A673 (cell line): ENCODE measurements around the gene R3HDM1. TPM values are rescaled to one million over a fixed set of nuclear protein-coding genes. Genes with fewer than 3 reads are reported as not detected.

Experiments used
- BruUV-seq: library from RNA; stranded (reverse); fragments of 400-500 nt; replicated peaks from 2 replicates; lab custom pipeline; 2021; lab: Mats Ljungman, UMichigan
- CTCF ChIA-PET: fragments of 300-600 bp; sonication (Branson Sonifier 250); formaldehyde crosslinking; loops from one replicate; lab custom pipeline; 2022; ENCODE audit warnings: antibody characterized with exemption; lab: Charles Lee
- POLR2A ChIA-PET: fragments of 300-600 bp; sonication (Branson Sonifier 250); formaldehyde crosslinking; loops from one replicate; lab custom pipeline; 2022; ENCODE audit warnings: antibody characterized with exemption; ENCODE audit not compliant: low non-redundant PET; lab: Charles Lee
- DNase-seq: peaks from one replicate; pipeline ENCODE4 v3.0.0-alpha.2; 2015; ENCODE audit warnings: low spot score
- H3K27ac ChIP-seq: fragments of 200-600 bp; sonication (generic); 2 replicates; pipeline ENCODE4 v1.5.1; 2016; ENCODE audit warnings: mixed run types, low read depth, mild to moderate bottlenecking, mixed read lengths, antibody characterized with exemption, low read length; ENCODE audit not compliant: poor library complexity, severe bottlenecking
- H3K27me3 ChIP-seq: fragments of 200-600 bp; sonication (generic); replicated peaks from 2 replicates; pipeline ENCODE4 v1.6.1; 2017; ENCODE audit warnings: mixed run types, low read depth, mild to moderate bottlenecking, mixed read lengths, antibody characterized with exemption, low read length; ENCODE audit not compliant: insufficient read depth, poor library complexity
- H3K36me3 ChIP-seq: fragments of 200-600 bp; sonication (generic); 2 replicates; pipeline ENCODE4 v1.6.1; 2016; ENCODE audit warnings: mixed run types, mild to moderate bottlenecking, mixed read lengths, antibody characterized with exemption, low read length; ENCODE audit not compliant: insufficient read depth, poor library complexity, severe bottlenecking
- H3K4me1 ChIP-seq: fragments of 200-600 bp; sonication (generic); 2 replicates; pipeline ENCODE4 v1.6.1; 2017; ENCODE audit warnings: mixed run types, mild to moderate bottlenecking, mixed read lengths, antibody characterized with exemption, low read length; ENCODE audit not compliant: insufficient read depth, poor library complexity, severe bottlenecking
- H3K4me3 ChIP-seq: fragments of 200-600 bp; sonication (generic); 2 replicates; pipeline ENCODE4 v1.5.1; 2016; ENCODE audit warnings: low read depth, mixed run types, mild to moderate bottlenecking, mixed read lengths, low read length; ENCODE audit not compliant: poor library complexity, severe bottlenecking
- H3K9me3 ChIP-seq: fragments of 200-600 bp; sonication (generic); 2 replicates; pipeline ENCODE4 v1.6.1; 2016; ENCODE audit warnings: mixed run types, low read depth, mild to moderate bottlenecking, mixed read lengths, antibody characterized with exemption, low read length; ENCODE audit not compliant: poor library complexity, severe bottlenecking
- EZH2 ChIP-seq: fragments of 200-600 bp; sonication (generic); IDR thresholded peaks from 2 replicates; pipeline ENCODE4 v1.6.1; 2017; ENCODE audit warnings: borderline replicate concordance, low read depth, mild to moderate bottlenecking, mixed read lengths, antibody characterized with exemption, low read length; ENCODE audit not compliant: poor library complexity, severe bottlenecking
- intact Hi-C: fragments of 100-400 bp; cut with micrococcal nuclease; formaldehyde crosslinking; loops from one replicate; pipeline ENCODE4 v1.10.0; 2022; ENCODE audit not compliant: unreplicated experiment
- total RNA-seq: library from RNA; stranded (reverse); gene quantifications from 2 replicates; pipeline ENCODE4 v1.2.3, GENCODE V29; 2021
- TF ChIP-seq, protein P1 (sequence below): fragments of 300-800, 200-600 bp; sonication (generic); conservative IDR thresholded peaks from 2 replicates; pipeline ENCODE4 v1.5.1; 2017; ENCODE audit warnings: low read depth, mild to moderate bottlenecking, antibody characterized with exemption, low read length, moderate library complexity, mixed read lengths

Gene R3HDM1
- total RNA-seq, 1 experiment from 2014 or later: 65.4 TPM

DNA sequence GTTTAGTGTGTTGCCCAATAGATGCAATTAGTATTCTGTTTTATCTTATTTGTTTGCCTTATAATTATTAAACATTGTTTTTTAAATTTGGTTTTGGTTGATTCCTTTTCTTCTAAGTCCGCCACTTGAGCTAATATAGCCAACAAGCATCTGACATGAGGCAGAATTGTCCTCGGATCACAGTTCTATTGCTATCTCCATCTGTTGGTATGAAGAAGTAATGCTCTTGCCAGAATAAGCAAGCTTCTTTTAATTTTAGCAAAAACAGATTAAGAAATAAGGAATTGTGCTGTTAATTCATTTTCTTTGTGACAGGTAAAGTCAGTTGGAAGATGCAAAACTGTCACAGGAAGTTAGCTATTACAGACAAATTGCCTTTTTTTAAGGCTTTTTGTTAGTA is 54.3 kb downstream of the R3HDM1 start:
- no peak overlapping the region for H3K27ac ChIP-seq
- peaks cover 16% of the 10 kb centered on the region for H3K4me1 ChIP-seq
- CTCF ChIA-PET: no interaction called here
- BruUV-seq: no TSS peak
- H3K36me3 ChIP-seq: no peaks in the 10 kb centered on the region
- no peaks in the 10 kb centered on the region for H3K9me3 ChIP-seq
- intact Hi-C loops: no loop called here
- H3K4me3 ChIP-seq: no peak overlapping the region
- POLR2A ChIA-PET: no interaction called here
- peak; percentile 45 for DNase-seq
- TF ChIP-seq, protein P1, sequence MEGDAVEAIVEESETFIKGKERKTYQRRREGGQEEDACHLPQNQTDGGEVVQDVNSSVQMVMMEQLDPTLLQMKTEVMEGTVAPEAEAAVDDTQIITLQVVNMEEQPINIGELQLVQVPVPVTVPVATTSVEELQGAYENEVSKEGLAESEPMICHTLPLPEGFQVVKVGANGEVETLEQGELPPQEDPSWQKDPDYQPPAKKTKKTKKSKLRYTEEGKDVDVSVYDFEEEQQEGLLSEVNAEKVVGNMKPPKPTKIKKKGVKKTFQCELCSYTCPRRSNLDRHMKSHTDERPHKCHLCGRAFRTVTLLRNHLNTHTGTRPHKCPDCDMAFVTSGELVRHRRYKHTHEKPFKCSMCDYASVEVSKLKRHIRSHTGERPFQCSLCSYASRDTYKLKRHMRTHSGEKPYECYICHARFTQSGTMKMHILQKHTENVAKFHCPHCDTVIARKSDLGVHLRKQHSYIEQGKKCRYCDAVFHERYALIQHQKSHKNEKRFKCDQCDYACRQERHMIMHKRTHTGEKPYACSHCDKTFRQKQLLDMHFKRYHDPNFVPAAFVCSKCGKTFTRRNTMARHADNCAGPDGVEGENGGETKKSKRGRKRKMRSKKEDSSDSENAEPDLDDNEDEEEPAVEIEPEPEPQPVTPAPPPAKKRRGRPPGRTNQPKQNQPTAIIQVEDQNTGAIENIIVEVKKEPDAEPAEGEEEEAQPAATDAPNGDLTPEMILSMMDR: peak; percentile 52; the same call in 1 of the 2 replicates
- no peak for TF ChIP-seq EZH2
- no peaks in the 10 kb centered on the region for H3K27me3 ChIP-seq

DNA sequence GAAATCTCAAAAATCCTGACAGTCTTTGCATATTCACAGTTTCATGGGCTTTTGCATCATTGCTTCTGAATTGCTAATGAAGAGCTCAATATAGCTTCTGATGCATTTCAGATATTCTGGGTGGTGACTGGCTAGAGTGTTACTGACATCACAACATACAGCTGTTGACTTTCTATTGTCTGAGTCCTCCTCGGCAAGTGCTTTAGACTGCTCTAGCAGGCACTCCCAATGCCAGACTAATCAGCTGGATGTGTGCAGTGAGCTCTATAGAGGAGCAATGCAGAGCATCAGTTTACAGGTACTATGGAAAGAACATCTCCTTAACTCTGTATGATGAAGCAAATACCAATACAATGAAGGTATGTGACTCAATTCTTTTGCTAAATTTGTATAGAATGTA is 54.9 kb downstream of the R3HDM1 start:
- CTCF ChIA-PET: no interaction called here

DNA sequence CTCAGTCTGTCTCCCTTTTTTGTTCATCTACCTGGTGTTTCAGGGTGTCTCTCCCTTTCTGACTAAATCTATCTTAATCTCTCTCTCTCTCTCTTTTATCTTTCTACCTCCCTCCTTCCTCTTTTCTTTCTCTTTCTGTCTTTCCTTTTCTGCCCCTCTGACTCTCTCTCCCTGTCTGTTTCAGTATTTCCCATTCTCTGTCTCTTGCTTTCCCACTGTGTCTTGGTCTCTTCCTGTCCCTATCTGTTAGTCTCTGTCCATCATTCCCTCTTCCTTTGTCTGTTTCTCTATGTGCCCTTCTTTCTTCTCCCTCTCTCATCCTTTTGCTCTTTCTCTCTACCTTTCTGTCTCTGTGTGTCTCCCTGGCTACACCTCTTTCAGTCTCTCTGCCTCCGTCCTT is 56.7 kb downstream of the R3HDM1 start:
- Histone ChIP-seq H3K9me3 (peaks cover 12% of the 10 kb centered on the region), H3K27me3 (no peaks in the 10 kb centered on the region), H3K4me3 (no peak overlapping the region), H3K27ac (no peak overlapping the region), H3K36me3 (no peaks in the 10 kb centered on the region), H3K4me1 (peaks cover 16% of the 10 kb centered on the region)
- intact Hi-C loops: no loop called here
- no TSS peak for BruUV-seq
- ChIA-PET CTCF (no interaction called here), POLR2A (no interaction called here)
- DNase-seq: no peak
- TF ChIP-seq, protein P1: no peak
- TF ChIP-seq EZH2: no peak

More for the DNA sequence above, 54.9 kb downstream of the R3HDM1 start:
- Histone ChIP-seq H3K4me3 (no peak overlapping the region), H3K4me1 (peaks cover 16% of the 10 kb centered on the region), H3K27ac (no peak overlapping the region), H3K27me3 (no peaks in the 10 kb centered on the region), H3K36me3 (no peaks in the 10 kb centered on the region), H3K9me3 (no peaks in the 10 kb centered on the region)
- TF ChIP-seq EZH2: no peak
- TF ChIP-seq, protein P1: no peak
- intact Hi-C loops: no loop called here
- no TSS peak for BruUV-seq
- POLR2A ChIA-PET: no interaction called here
- peak; percentile 70 for DNase-seq
